ENCODE data around the gene PARP9.
"Not testable (repeated sequence)": the region's sequence is repeated elsewhere in the genome, so short reads cannot be mapped to it uniquely, and the experiment has no call there.

PARP9 gene

GRCh38 chr3:122576174-122576940 lies 12.3 kb upstream of the PARP9 start:
- DNase-seq (ENCODE audit: extremely low read depth in 1 of 2, low read depth in 1 of 2), result no peak

DNA sequence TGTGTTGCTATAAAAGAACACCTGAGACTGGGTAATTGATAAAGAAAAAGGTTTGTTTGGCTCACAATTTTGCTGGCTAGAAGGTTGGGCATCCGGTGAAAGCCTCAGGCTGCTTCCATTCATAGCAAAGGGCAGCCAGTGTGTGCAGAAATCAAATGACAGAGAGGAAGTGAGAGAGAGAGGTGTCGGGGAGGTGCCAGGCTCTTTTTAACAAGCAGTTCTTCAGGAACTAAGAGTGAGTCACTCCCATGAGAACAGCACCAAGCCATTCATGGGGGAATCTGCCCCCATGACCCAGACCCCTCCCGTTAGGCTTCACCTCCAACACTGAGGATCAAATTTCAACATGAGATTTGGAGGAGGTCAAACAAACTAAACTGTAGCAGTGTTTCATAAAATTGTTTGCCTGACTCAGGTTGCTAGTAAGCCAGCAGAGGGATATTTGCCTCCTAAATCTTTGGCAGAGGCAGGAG lies 8.9 kb upstream of the PARP9 start:
- DNase-seq (ENCODE audit: extremely low read depth in 1 of 2, low read depth in 1 of 2), result no peak

- DNase-seq (ENCODE audit: extremely low read depth in 1 of 2, low read depth in 1 of 2), result no peak
These were observed 4.7 kb upstream of the PARP9 start for GRCh38 chr3:122568755-122569154.

GRCh38 chr3:122568131-122568530 lies 4.0 kb upstream of the PARP9 start:
- DNase-seq (ENCODE audit: extremely low read depth in 1 of 2, low read depth in 1 of 2), result not testable (repeated sequence)

DNA sequence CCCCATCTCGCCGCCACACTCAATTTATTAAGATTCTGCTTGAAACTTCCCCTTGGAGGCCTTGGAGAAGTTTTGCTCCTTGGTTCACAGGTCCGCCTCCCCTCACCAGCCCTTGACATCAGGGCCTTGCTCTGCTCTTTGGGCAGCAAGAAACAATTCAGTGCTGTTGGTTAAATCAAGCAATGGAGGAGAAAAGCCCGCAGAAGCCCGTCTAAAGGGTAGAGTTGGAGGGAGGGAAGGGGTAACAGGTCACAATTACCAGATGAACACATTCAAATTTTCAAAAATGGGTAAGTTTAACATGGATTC lies 429 bp downstream of the PARP9 start:
- no peak for DNase-seq (ENCODE audit: extremely low read depth in 1 of 2, low read depth in 1 of 2)

GRCh38 chr3:122562923-122563716 lies 980 bp downstream of the PARP9 start:
- no peak for DNase-seq (ENCODE audit: extremely low read depth in 1 of 2, low read depth in 1 of 2)

DNA sequence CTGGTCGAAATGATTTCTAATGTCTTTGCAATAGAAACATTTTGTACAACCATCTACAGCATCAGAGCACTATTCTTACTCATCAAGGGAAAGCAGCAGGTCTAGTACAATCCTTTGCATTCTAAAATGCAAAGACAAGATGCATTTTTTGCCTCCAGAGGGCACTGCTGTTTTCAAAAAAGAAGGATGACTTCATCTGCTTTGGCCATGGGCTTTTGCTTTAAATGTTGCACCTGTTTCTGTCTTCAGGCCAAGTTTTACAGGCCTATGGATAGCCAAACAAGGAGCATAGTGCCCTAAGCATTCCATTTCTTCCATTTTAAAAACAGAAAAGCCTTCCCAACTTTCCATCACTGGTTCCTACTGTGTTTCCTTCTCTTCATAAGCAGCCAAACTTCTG lies 3.4 kb downstream of the PARP9 start:
- peak in 1 of 2 donors; percentile 14 for DNase-seq (ENCODE audit: extremely low read depth in 1 of 2, low read depth in 1 of 2)

DNA sequence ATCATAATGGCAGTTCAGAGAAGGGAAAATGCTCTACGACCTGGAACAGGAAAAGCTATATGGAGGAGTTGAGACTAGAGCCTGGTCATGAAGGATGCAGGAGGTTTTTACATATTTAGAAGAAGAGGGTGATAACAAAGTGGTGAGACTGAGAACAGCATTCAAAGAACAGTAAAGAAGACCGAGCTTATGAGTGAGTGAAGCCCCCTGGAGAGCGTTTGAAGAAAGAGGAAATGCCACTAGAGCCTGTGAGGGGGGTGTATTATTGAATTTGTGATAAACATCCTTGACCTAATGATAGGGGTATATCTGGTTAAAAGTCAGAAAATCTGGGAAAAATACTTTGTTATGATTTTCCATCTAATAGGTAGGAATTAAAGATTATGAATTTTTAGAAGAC lies 4.2 kb downstream of the PARP9 start:
- DNase-seq (ENCODE audit: extremely low read depth in 1 of 2, low read depth in 1 of 2), result no peak

GRCh38 chr3:122558605-122559004 lies 5.5 kb downstream of the PARP9 start:
- DNase-seq (ENCODE audit: extremely low read depth in 1 of 2, low read depth in 1 of 2), result no peak

GRCh38 chr3:122557356-122557755 lies 6.7 kb downstream of the PARP9 start:
- DNase-seq (ENCODE audit: extremely low read depth in 1 of 2, low read depth in 1 of 2), result no peak

DNA sequence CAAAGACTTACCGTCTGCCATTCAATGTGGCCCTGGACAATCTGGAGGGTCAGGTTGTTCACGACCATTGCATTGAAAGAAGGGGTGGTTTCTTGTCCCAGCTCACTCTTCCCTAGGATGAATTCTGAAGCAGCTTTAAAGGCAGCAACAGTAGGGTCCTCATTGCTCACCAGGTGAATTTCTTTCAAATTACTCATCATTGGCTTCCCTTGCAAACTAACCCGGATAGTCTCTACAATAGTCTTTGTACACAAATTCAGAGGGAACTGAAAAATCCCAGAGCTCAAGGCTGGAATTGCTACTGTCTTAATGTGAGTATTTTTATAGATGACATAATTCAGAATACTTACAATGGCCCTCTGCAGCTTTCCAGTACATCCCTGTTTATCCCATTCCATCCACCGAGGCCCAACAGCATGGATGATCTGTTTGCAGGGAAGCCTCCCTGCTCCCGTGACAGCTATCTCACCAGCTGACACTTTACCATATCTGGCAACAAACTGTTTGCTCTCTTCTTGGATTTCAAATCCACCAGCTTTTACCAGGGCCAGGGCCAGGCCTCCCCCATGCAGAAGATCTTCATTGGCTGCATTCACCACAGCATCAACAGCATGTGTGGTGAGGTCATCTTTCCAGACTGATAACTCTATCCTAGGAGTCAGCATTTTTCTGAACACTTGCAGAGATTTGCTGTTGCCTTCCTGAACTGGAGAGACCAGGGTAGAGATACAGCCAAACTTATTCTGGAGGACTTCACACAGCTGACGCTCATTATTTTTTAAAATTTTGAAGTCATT lies 8.6 kb downstream of the PARP9 start:
- no peak for DNase-seq (ENCODE audit: extremely low read depth in 1 of 2, low read depth in 1 of 2)

DNA sequence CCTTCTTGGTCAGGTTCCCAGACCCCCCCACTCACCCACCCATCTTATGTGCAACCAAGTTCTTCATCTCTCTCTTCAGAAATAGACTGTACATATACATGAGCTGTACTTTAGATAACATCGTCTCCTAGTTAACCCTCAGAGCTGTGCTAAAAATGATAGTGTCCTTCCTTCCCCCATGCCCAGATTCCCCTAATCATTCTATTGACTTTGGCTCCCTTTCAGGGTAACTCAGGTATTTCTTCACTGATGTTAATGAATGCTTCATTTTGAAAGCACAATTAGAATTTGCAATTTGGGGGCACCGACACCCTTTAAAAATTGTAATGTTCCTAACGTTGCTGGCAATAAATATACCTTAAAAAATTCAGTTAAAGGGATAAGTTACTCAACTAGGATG lies 10.9 kb downstream of the PARP9 start:
- no peak for DNase-seq (ENCODE audit: extremely low read depth in 1 of 2, low read depth in 1 of 2)

GRCh38 chr3:122548619-122549018 lies 15.5 kb downstream of the PARP9 start:
- DNase-seq (ENCODE audit: extremely low read depth in 1 of 2, low read depth in 1 of 2), result no peak

GRCh38 chr3:122548076-122548475 lies 16.0 kb downstream of the PARP9 start:
- DNase-seq (ENCODE audit: extremely low read depth in 1 of 2, low read depth in 1 of 2), result no peak

GRCh38 chr3:122546151-122546550 lies 17.9 kb downstream of the PARP9 start:
- no peak for DNase-seq (ENCODE audit: extremely low read depth in 1 of 2, low read depth in 1 of 2)

GRCh38 chr3:122538956-122539490 lies 25.1 kb downstream of the PARP9 start:
- no peak for DNase-seq (ENCODE audit: extremely low read depth in 1 of 2, low read depth in 1 of 2)

GRCh38 chr3:122536632-122537001 lies 27.5 kb downstream of the PARP9 start:
- DNase-seq (ENCODE audit: extremely low read depth in 1 of 2, low read depth in 1 of 2), result no peak

GRCh38 chr3:122535964-122536631 lies 28.0 kb downstream of the PARP9 start:
- no peak for DNase-seq (ENCODE audit: extremely low read depth in 1 of 2, low read depth in 1 of 2)

GRCh38 chr3:122533931-122534334 lies 30.2 kb downstream of the PARP9 start:
- no peak for DNase-seq (ENCODE audit: extremely low read depth in 1 of 2, low read depth in 1 of 2)

DNA sequence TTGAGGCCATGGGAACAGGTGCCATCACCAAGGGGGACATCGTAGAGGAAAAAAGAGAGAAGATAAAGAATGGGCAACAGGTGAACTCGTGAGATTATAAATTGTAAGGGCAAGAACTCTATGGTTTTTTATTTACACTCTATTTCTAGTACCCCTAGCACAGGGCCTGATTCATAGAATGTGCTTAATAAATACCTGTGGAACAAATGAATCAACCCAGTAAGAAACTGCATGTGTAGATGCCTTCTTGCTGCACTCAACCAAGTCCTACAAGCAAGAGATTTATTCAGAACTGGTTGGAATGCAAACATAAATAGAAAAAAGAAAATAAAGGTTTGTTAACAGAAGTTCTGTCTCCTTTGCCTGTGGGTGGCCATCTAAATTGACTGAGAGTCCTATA lies 30.6 kb downstream of the PARP9 start:
- DNase-seq (ENCODE audit: extremely low read depth in 1 of 2, low read depth in 1 of 2), result no peak

- DNase-seq (ENCODE audit: extremely low read depth in 1 of 2, low read depth in 1 of 2), result no peak
These were observed 33.9 kb downstream of the PARP9 start for GRCh38 chr3:122530164-122530563.
